GM10847 (cell line): ENCODE results near the gene EGF.

Experiments
- POLR2A ChIP-seq: IDR thresholded peaks from 2 replicates; pipeline ENCODE4 v1.6.1; 2011; ENCODE audit not compliant: insufficient read length; ENCODE audit errors: extremely low read depth

Gene EGF

DNA sequence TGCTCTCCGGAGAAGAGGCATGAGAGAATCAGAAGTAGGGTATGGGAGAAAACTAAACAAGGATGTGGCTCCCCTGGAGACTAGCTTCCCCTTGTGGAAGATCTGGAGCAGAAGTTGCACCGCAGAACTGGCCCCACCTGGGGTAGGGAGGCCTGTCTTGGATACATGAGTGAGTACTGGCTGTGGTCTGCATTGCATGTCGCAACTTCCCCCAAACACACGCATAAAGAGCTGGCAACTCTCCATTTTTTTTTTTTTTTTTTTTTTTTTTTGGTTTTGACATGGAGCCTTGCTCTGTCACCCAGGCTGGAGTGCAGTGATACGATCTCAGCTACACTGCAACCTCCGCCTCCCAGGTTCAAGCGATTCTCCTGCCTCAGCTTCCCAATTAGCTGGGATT is 119.9 kb downstream of the EGF start:
- no peak for TF ChIP-seq POLR2A

DNA sequence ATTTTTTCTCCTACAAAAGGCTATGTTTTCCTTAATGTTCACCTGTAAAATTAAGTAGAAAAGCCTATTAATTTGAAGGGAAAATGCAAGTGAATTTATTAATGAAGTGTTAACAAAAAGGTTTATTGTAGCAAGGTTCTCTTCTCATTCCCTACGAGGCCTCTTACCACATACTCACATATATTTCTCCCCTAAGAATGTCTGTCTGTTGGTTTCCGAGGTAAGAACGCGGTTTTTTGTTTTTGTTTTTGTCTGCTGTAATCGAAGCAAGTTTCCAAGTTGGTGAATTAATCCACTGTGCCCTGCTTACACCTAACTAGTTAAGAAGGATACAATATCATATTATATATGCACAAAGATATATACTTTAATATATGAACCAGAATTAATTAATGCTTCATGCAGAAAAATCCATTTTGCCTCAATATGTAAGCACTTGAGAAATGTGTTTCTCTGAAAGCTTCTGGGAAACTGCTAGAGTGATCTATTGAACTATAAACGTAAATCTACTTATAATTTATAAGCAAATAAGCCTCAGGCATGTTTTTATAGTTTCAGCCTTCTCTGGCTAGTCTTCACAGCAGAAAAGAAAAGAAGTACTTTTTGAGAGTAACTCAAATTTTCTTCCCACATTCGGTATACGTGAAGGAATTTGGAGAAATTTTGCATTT is 120.8 kb downstream of the EGF start:
- no peak for TF ChIP-seq POLR2A

DNA sequence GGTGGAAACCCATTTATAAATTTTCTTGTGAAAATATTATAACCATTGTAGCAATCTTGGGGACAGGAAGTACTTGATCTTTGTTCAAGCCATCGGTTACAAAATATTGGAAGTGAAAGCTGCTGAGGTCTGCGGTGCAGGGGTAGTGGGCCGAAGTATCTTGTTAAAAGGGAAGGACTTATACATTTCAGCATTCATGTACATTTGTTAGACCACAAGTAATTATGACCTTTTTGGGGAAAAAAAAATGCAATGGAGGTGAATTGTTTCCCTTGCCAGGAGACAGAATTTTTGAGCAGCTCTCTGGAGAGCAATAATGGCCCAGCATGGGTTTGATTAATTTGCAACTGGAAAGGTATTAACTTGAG is 121.3 kb downstream of the EGF start:
- TF ChIP-seq POLR2A: no peak

DNA sequence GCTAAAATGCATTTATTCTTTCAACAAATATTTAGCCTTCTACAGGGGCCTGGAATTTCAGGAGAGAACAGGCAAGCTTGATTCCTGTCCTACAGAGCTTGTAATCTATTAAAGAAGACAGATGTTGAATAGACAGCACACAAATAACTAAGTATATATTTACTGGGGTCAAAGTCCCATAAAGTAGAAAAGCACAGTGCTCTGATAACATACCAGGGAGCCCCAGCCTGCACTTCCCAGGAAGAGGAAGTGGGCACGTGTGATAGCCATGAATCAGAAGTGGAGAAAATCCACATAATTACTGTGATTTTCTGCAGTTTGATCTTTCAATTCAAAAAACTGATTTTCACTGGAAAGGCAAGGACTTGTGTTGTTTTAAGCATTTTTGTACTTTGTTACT is 129.1 kb downstream of the EGF start:
- no peak for TF ChIP-seq POLR2A

DNA sequence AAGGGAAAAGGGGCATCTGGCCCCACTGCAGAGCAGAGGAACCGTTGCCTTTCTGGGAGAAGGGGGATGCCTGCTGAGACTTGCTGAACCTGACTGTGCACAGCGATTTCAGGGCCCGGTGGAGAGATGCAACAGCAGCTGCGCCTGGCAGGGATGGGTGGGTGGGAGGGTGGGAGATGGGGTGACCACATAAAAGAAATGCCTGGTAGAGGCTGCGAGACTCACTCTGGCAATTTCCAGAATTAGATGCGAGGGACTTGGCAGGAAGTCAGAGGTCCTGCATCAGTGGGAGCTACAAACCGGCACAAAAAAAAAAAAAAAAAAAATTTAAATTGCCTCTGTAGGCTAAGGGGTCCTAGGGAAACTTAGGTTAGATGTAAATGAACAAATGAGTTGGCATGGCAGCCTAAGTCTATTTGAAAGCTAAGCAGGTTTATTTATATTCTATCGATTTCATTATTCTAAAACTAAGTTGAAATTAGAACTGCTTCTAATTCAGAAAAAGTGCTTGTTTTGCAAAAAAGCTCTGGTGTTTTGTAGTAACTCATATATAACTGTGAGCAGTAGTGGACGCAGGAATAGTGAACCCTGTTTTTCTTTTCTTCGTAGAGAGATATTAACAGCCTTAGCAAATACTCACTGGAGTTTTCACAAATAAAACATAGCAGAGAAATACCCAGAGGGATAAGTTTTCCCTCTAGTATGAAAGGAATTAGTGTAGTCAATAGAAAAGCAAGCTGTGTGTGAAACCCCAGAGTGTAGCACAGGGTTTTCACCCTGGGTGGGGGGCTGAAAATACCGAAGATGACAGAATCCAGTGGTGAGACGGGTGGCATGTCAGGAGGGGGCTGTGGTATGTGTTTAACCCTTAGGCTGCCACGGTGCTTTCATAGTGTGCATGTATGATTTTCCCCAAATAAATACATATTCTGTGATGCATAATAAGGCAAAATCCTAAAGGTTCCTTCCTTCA is 130.1 kb downstream of the EGF start:
- no peak for TF ChIP-seq POLR2A

DNA sequence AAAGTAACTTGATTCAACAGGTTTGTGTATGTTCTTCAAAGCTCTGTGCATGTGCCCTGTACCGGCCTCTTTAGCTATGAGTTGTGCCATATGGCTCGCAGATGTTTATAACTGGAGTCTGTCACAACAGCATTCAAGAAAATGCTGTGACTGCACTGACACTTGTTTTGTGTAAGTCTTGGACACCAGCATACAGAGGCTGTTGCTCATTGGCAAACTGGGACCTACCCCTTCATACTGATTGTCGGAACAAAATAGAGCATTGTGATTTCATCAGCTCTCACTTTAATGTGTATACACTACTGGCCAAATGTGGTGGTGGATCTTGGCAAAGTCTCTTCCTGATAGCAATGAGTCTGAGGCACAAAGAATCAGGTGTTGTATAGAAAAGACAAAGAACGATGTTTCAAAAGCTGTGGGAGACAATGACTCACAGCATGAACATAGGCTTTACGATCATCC is 133.9 kb downstream of the EGF start:
- no peak for TF ChIP-seq POLR2A

DNA sequence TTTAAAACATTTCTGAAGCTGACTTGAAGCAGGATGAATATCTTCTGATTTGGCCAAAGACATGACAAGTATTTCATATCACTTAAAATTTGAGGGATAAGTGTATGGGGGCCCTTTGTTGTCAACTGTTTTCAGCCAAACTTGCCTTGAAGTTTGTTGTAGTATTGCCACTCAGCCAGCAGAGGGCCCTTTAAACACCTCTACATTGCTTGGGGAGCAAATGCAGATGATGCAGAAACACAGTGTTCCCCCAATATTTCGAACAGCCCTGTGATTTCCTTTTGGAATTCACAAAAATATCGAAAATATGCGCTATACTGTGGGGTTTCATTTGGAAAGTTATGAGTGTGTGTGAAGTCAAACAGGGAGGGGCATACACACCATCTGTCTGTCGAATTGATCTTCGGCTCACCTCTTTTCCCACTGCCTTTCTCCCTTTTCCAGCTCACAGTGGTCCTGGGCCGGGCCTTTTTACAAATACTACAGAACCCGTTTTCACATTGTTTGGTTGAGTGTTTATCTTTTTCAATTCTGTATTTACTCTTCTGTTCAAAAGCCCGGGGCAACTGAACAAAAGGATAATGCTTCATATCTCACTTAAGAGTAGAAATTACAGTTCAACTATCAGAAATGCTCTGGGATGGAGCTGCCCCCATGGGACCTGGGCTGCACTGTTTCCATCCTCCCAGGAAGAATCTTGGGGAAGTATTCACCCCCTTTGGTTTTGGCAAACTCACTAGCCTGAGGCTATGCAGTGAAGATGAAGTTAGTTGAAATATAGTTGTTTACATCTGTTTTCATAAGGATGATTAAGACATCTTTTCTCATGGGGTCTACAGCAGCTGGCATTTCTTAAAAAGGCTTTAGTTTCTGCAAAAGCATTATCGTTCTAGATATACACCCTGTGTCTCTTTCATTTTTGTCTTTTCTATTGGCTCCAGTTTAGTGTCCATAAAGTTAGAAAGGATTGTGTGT is 137.6 kb downstream of the EGF start:
- TF ChIP-seq POLR2A: no peak

DNA sequence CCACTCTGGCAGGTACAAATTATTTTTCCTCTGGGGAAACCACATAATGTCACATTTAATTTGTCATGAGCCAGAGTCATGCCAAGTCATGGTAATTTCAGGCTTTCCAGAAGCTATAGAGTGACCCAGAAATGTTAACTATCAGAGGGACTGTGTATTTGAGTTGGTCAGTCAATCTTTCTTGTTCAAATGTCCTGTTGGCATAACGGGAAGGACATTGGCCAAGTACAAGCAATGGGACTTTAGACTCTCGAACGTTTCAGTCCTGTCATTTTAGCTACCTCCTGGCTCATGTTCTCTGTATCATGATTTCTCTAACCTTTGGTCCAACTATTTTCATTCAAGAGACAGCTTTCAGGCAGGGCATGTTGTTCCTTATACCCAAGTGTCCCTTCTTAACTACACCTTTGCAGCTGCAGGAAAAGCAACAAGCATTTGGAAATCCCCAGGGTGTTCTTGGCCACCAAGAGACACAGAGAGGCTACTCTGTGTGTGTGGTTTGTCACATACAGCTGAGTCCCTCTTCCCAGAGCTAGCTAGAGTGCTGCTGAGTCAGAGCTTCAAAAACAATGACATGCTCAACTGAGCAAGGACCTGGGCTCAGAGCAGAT is 142.6 kb downstream of the EGF start:
- TF ChIP-seq POLR2A: no peak

DNA sequence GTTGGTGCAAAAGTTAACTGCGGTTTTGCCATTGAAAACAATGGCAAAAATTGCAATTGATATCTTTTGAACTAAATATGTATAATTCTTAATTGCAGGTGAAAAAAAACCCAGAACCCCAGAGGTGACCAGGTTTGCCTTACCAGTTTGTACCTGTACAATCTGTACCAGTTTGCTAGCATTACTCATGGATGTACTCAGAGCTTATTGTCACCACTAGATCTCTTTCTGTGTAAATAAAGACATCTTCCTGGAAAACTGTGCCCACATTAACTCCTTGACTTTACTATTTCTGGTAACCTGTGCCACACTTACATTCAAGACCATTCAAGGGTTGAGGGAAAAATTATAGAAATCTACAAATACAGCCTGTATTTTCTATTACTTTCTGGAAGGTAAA is 146.0 kb downstream of the EGF start:
- TF ChIP-seq POLR2A: no peak

DNA sequence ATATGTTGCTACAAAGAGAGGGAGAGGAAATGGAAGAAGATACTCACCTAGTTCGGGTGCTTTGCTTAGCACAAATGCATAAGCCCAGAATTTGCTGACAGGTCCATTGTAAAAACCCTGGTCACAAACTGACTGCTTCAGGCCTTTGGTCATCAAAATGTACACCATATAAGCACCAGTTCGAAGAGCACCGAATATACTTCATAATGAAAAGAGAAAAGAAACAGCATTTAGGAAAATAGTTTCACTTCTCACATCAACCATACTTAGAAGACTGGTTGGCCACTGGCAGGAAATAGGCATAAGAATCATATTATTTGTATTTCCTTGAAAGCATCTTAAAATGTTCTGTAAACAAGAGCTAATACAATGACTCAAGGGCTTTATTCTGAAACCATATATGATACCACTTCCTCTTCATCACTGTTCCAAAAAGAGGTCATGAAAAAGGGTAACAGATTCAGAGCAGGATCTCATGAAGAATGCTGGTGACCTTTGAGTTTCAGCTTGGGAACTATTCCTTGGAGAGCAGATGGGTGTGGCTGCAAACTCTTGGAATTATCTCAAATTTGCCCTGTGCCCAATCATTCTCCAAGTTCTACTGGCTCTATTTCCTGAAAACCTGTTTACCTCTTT is 147.0 kb downstream of the EGF start:
- TF ChIP-seq POLR2A: no peak

DNA sequence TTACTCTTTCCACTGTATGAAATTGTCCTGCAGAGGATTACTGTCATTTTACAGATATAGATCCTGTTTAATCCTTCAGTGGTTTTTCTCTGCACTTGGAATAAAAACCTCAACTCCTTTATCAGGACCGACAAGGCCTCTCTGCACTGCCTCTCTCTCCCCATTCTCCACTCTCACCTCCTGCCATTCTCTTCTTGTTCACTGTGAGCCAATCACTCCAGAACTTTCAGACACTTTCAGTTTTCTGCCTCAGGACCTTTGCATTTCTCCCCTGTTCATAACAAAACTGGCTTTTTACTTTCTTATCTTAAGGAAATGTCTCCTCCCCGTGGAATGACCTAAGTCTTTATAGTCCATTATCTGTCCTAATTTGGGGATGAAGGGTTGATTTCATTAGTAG is 148.4 kb downstream of the EGF start:
- no peak for TF ChIP-seq POLR2A
